ENCODE data around the gene SLC66A1.
A peak's percentile ranks its signal among the peaks of the same experiment; 100 is the strongest.

SLC66A1 gene

DNA sequence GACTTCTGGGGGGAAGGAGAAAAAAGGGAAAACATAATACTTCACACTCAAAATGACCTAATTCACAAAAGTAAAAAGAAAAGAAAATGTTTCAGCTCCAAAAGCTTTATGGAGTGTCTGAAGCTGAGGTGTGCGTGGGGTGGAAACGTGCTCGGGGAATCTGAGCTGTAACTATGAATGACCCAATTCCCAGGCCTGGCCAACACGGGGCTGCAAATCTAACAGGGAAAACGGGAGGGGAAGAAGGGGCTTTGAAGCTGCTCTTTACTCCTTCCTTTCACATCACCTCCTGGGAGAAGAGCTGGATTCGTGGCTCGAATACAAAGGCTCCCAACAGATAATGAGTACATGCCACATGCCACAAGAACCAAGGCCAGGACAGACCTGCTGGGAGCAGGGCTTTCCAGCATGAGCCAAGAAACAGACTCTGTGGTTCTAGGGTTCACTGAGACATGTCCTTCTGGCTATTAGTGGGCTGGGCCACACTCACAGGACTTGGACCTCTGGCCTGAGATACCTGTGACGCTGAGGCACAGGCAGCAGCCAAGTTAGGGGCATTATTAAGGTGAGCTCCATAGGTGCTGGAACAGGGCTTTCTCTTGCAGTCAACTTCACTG, 51.5 kb downstream of the SLC66A1 start:
- DNase-seq, result no peak

DNA sequence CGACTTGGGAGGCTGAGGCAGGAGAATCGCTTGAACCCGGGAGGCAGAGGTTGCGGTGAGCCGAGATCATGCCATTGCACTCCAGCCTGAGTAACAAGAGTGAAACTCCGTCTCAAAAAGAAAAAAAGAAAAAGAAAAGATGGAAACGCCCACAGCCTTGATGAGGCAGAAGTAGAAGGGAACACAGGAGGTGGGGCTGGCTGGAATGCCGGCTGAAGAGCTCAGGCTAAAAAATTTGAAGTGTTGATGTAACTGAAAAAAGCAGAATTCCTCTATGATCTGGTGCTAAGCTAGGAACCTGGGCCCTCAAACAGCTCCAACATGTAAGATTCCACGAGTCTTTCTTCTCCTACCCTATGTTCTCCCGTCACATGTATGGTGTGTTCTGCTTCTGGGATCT, 53.6 kb downstream of the SLC66A1 start:
- DNase-seq, result no peak

DNA sequence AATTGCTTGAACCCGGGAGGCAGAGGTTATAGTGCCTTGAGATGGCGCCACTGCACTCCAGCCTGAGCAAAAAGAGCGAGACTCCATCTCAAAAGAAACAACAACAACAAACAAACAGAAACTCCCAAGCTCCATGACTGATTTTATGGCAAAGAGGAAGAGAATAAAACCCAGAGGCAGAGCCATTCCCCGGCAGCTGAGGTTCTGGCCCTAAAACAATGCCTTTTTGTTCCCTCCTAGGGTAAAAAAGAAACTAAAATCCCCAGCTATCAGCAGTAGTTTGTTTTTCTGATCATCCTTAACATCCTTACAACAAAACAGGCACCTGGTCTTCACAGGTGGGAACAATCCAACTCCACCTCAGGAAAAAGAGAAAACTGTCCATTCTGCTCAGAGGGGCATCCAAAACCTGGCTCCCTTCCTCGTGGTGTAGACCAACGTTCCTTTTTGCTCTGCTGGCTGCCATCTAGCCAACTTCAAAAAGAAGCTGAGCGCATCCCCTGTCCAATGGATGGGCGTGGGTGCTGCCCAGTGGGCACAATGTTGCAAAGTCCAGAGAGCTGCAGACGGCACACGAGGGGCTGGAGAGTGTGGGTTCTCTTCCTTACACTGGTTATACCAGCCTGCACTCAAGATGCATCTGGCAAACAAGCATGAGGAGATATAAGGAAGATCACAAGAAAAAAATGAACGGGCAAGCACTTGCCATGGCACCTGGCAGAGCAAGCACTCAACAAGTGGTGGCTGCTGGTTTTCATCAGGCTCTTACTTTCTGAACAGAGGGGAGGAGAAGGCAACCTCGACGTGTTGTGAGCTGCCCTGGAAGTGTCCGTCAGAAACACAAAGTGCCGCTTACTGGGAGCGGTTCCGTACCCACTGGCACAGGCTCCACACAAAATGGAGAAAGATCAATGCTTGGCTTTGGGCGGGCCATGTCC, 54.7 kb downstream of the SLC66A1 start:
- DNase-seq, result no peak

DNA sequence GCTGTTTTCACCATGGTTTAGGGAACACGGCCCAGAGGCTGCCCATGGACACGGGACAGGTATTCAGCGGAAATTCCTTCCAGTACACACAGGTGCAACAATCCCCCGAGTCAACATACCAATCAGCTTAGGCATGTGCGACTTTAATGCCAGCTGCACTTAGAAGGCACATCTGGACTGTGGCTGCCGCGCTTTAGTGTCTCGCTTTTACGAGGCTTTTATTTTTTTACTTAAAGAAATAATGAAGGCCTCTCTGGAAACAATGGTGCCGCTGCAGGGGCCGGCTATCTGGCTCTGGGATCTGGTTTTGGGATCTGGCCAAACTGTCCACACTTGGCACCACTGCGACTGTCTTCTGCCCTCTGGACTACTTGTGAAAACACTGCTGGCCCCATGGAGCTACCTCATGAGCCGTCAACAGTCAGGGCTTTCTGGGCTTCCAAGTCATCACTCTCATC, 55.5 kb downstream of the SLC66A1 start:
- no peak for DNase-seq

DNA sequence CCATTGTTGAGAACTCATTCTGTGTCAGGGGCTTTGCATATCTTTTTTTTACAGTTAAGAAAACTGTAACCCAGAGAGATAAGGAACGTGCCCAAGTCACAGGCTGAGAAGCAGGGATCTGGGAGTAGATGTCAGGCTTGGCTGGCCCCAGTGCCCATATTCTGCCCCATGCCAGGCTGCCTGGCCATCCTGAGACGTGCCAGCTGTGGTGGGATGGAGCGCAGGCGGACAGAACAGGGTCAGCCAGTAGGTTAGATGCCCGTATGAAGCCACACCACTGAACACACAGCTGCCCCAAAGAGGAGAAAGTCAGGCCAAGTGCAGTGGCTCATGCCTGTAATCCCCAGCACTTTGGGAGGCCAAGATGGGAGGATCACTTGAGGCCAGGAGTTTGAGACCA, 55.9 kb downstream of the SLC66A1 start:
- no peak for DNase-seq

DNA sequence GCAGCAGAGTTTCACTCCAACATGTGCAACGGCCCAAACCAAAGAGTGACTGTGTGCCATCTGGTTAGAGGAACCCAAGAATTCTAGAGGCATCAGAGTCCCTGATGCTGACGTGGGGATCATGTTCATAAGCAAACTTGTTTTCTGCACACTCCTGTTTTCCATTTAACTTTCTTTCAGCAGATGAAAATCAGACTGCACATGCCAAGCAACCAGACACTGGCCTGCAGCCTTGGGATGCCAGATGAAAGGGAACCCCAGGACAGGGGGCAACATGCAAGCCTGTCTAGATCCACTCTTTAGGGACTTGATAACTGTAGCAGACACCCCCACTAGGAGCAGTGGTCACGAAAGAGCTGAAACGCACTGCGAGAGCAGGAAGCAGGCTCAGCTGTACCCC, 56.8 kb downstream of the SLC66A1 start:
- DNase-seq, result no peak

DNA sequence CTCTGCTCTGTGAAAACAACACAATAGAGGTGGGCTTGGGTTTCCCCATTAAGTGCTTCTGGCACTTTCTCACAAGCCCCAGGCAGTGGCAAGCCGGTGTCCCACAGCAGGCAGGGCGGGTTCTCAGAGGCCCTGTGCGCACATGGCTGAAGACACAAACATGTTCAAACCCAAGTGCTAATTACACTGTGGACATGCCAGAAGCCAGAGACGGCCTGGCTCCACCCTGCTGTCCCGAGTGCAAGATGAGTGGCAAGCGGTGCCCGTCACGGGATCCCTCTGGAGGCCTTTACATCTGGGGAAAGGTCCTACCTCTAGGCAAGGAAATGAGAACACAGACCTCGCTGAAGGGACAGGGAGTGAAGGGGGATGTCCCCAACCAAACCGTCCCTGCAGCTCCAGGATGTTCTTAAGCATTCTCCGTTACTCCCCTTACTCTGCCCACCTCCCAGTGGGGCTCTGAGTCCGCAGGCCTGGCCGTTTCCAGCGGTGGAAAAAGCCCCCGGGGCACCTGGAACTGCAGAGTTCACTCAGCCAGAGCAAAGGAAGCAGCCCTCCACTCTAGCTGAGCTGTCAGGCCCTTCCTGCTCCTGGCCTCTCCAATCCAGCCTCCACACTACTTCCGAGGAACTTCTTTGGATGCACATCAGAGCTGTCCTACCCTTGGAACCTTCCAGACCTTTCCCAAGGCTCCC, 57.4 kb downstream of the SLC66A1 start:
- DNase-seq, result no peak

DNA sequence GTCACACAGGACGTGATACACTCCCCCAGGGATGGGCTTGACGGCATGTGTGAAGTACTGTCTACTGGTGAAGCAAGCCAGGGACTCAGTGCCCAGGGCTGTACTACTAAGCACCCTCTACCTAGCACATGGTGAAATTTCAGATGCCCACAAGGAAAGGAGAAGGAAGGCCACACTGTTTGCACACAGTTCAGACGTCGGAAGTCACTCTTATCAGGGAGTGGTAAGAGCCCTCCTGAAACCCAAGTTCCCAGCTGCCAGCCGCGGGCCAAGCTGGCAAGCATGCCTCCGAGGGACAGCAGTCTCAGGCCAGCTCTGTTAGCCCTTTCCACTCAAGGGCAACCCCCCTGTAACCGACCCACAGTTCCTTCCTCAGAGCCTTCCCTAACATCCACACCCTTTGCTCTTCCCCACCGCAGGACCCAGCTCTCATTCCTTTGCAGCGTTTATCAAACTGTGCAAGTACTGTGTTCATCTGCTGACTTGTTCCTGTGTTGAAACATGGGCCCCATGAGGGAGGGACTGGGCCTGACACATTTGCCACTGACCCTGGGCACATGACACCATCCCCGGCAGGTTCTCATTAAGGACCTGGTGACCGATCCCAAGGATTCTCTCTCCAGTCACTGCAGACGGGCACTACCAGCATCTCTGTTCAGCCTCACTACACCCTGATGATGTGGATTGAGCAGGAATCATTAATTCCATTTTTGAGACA, 58.5 kb downstream of the SLC66A1 start:
- no peak for DNase-seq

DNA sequence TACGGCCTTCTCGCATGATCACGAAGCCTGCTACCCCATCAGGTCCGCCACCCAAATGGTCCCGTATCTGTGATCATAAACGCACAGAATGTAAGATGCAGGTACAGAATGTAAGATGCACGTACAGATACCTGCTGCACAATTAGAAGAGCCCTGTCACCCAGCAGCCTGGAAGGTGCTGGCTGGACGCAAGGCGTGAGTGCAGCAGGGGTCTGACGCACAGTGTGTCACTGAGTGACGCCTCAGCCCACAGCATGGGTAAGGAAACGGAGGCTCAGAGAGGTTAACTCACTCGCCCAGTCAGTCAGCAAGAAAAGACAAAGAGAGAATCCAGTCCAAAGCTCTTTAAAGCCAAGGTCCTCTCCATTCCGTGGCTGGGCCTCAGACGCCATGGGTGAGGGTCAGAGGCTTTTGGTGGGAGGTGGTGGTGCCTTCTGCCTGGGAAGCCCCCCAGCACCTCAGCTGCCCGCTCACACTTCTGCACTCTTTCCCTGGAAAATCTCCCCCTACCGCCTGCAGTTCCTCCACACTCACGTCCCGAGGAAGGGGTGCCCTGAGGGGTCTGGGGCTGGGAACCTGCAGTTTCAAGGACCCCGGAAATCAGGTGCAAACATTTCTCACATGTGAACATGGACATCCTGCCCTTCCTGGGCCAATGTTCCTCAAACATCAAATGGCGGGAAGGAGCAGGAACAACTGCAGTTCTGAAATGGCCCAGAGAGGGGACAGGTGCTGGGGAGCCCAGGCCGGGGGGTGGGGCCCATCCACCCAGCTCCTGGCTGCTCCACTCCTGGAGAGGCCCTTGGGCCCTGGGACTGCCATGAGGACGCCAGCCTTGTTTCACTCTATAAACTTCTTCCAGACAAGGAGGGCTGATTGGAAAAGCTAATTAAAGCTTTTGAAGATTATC, 59.4 kb downstream of the SLC66A1 start:
- no peak for DNase-seq

DNA sequence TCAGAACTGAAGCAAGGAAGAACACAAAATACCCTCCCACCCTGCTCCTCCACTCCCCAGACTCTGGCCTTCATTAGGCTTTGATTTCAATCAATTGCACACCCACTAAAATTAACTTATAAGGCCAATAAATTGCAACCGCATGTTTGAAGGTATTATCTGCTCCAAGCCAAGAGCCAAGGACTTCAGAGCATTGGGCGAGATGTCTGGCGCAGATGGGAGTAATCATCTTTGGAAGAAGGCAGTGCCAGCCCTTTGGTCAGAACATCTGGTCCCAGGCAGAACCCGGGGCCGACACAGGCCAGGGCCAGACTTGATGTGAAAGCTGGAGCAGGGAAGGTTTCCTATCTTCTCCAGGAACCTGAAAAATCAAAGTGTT, 60.0 kb downstream of the SLC66A1 start:
- DNase-seq, result no peak

DNA sequence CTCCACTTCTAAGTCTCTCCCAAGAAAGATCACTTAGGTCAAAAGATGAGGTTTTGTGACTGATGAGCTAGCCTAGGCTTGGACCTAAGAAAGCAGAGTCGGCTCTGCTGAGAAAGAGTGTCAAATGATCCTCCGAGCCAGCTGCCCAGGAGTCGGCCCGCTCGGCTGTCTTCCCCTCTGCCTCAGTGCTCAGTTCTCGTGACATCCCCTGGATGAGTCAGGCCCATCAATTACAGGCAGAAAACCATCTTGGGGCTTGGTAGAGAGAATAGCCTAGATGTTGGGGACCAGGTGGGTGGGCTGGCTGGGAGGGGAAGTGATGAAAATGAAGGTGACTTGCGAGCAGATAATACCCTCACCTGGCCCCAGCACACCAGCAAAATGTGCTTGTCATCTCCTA, 60.5 kb downstream of the SLC66A1 start:
- DNase-seq, result no peak

DNA sequence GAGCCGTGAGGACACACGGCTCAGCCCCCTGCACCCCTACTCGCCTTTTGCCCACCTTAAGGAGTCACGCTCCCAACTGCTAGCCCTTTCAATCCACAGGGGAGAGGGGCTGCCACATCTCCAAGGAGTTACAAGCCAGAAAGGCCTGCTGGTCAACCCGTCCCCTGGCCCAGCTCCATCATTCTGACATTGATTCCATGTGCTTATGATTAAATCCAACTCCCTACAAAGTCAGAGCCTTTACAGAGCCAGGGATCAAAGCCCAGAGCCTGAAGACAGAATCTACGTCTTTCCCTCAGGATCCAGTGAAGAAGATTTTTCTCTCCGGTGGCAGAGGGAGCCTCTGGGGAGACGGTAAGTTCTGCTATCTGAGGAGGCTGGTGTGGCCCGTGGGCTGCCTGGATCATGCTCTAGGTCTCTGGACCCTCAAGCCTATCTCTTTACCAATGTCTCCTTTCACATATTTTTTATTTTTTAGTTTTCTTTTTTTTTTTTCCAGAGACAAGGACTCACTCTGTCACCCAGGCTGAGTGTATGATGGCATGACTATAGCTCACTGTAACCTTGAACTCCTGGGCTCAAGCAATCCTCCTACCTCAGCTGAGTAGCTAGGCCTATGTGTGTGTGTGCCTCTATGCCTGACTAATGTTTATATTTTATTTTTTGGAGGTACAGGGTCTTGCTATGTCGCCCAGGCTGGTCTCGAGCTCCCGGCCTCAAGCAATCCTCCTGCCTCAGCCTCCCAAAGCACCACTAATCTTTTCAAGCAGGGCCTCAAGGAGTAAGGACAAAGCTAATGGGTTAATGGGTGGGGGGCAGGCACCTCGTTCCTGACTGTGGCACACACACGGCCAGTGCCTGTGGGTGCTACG, 61.3 kb downstream of the SLC66A1 start:
- DNase-seq, result no peak

DNA sequence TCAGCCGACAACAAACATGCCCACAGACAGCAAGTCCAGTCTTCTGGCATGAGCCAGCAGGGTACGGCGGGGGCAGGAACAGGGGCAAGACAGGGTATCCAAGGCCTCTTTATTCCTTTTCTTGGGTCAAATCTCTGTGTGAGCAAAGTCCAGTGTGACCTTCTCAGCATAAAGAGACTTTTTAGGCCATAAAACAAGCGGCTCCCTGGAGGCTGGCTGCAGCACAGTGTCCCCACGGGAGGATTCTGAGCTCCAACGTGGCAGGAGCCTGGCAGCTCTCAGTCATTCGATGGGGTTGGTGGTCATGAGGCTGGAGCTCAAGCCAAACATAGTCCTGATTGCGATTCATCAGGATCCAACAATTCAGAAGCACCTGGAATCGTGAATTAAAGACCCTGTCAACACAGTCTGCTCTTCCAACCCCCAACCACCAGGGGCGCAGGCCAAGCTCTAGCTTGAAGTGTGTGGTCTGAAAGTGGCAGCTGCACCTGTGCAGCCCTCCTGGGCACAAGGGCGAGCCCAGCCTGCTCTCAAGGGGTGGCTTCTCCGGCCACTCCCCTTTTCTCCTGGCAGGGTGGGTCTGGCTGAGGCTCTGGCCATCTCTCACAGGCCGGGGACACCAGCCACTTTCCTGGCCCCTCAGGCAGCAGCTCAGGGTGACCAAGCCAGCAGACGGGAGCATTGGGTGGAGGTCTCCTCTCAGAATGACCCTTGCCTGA, 62.1 kb downstream of the SLC66A1 start:
- DNase-seq, result peak; percentile 7

DNA sequence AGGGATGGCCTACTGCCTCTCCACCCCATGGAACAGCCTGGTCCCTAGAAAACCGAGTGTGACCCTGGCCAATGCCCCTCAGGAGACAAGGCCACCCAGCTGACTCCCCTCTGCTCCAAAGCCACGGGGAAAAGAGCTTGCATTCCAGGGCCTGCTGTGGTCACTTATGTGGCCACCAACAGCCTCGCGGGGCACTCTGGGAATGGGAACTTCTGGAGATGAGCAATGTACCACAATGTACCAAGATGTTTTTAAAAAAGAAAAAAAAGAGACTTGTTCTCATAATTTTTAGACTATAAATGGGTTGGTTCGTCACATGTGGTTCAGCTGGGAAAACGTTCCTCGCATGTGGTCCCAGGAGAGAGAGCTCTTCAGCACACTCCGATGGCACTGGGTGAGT, 62.8 kb downstream of the SLC66A1 start:
- no peak for DNase-seq

DNA sequence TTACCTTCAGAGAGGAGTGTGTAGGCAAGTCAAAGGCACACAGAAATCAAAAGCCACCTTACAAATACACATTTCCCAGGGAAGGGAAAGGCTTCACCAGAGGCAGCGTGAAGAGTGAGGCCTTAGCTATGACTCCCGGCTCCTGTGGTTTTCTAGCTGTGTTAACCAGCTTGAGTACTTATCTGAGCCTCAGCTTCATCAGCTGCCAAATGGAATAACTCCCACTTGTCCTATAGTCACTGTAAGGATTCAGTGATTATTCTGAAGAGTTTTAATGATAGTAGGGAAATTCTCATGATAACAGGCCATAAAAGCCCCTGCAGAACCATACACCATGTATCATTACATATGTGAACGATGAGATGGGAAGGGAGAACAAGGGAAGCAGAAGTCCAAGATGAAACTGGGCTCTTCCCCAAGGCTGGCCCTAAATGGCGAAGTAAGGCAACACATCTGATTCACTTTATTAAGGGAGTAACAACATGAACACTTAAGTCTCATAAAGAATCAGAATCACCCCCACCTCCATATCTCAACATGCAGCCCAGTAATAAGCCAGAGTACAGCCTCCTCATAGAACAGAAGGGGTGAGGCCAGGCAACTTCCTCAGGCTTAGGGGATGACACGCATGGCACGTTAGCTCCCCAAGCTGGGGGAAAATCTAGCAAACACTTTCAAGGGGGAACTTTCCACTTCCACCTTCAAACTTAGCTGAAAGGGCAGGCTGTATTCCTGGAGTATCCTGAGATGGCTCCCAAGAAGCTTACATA, 63.7 kb downstream of the SLC66A1 start:
- DNase-seq, result no peak

DNA sequence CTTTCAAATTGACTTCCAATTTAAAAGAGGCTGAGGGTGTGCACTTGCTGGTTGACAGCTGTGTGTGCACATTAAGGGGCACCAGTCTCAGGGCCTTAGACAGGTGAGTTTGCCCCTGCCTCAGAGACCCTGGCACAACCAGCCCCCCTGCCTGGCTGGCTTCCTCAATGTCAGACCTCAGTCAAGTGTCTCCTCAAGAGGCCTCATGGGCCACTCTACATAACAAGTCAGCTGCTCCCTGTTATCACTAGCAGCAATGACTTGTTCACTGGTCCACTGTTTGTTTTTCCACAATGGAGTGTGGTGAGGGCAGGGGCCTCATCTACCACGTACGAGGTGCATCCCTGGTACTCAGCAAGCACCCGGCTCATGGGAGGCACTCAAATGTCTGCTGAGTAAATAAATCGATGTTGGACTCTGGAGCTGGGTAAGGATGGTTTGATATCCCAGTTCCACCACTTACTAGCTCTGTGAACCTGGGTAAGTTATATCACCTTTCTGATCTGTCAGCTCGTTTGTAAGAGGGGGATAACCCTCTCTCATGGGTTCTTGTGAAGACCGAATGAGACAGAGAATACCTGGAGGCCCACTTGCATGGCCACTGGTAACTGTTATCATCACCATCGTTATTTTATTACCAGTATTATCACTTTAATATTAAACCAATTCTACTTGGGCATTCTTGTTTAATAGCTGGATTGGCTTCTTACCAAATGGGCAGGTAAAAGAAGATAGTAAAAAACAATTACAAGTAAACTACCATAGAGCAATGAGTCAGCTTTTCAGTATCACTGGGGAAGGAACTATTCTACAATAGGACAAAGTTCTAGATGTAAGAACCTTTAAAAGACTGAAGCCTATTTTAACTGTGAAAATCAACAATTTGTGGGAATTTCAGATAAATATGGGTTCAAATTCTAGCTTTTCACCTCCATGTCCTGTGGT, 64.6 kb downstream of the SLC66A1 start:
- no peak for DNase-seq

DNA sequence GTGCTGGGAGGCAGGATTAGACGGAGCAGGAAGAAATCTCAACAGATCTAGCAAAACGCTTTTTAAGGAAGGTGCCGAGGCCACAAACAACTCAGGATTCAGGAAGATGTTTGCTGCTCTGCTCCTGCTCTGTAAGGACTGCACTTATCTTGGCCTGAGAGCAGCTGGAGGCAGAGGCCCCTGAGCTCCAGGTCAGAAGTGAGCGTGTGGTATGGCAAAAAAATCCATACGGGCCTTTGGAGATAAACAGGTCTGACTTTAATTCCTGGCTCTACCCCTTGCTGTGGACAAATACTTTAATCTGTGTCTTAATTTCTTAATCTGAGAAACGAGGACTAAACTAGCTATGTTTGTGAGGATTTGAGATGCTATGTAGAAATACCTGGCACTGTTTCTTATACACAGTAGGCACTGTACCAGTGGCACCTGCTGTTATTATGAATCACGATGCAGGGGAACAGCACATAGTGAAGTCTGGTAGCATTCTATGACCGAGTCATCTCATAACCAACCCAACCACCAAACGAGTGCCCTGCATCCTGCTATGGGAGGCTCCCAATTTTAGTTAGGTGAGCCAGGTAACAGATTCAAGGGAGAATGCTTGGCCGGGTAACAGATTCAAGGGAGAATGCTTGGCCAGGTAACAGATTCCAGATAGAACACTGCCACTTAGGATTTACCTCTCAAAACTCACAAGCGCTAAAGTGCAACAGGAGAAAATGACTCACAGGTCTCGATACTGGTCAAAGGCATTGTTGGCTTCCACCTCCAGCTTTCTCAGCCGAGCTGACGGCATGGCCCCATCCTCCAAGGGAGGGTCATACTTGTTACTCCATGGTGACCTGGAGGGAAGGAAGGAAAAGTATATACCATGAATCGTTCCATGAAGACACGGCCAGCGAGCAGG, 65.9 kb downstream of the SLC66A1 start:
- DNase-seq, result no peak

Measured in NCI-H69 (cell line).